EL (cell line): ENCODE measurements around the gene UTRN.

Experiments
- DNase-seq: peaks from one replicate; pipeline ENCODE4 v3.0.0-alpha.2; 2016

The UTRN gene

GRCh38 chr6:144314003-144314485 is 28.9 kb downstream of the UTRN start:
- DNase-seq = no peak

- DNase-seq = no peak
Observed at GRCh38 chr6:144314562-144314961, 29.4 kb downstream of the UTRN start.

GRCh38 chr6:144315226-144315980 is 30.3 kb downstream of the UTRN start:
- no peak for DNase-seq

DNA sequence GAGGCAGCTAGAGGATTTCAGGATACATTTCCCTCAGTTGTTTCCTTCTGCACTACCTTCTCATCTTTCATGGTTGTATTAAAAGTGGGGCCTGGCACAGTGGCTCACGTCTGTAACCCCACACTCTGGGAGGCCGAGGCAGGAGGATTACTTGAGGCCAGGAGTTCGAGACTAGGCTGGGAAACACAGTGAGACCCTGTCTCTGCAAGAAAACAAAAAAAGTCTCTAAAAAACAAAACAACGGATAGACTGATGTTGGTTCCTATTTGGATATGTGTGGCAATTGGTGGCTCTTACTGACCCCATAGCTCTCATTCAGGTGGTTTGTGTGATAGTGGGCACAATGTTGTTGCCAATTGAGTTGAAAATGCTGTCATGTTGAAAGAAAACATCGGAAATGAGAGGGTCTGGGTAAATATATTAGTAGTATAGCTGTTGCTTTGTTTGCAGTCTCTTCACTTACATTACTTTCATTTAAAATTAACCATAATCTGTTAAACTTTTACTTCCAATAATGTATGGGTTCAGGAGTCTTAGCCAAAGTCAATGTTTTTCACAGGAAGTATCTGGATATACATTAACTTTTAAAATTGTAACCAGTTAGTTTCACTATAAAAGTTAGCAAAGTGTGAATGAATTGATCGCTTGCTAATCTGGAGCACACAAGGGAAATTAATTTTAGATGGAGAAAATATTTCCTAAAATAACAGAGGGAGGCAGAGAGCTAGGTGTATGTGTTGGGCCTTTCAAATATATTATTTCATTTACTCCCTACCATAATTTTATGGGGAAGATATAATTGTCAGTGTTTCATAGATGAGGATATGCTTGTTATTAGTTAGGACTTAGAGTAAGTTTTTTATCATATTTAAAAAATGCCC is 31.1 kb downstream of the UTRN start:
- no peak for DNase-seq

- no peak for DNase-seq
Observed at GRCh38 chr6:144316862-144317195, 31.7 kb downstream of the UTRN start.

DNA sequence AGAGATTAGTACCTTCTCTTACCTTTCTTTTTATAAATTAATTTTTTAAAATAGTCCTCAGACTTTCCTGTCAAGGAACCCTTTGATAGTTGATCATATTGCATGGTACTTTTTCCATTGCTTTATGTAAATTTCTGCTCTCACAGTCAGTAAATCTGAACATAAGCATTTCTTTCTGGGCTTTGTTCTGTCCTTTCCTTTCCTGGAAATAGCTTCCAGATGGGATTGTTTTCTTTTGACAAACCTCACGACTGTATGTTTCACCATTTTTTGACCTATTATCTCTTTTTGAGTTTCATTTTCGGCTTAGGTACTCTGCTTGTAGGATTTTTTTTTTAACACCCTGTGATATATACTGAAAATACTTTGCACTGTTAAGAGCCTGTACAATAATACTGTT is 32.6 kb downstream of the UTRN start:
- DNase-seq = peak; percentile 38

- DNase-seq = no peak
Observed at GRCh38 chr6:144319211-144319610, 34.1 kb downstream of the UTRN start.

DNA sequence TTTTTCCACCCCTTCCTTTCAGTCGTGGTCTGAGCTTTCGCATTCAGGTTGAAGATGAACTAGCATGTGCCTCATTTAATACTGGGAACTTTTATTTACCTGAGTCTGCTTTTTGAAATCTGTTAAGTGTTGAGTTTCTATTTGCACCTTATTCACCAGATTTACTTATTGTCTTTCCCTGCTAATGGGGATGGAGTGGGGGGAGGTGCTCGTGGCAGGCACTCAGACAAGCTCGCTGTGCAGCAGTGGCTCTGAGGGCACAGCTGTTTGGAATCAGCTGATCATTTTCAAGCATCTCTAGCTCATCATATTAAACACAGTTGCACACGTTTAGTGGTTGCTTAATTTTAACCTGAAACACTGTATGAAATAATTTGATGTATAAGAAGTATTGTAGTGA is 35.6 kb downstream of the UTRN start:
- DNase-seq = no peak

- DNase-seq = peak; percentile 77
Observed at GRCh38 chr6:144321839-144322591, 36.9 kb downstream of the UTRN start.

DNA sequence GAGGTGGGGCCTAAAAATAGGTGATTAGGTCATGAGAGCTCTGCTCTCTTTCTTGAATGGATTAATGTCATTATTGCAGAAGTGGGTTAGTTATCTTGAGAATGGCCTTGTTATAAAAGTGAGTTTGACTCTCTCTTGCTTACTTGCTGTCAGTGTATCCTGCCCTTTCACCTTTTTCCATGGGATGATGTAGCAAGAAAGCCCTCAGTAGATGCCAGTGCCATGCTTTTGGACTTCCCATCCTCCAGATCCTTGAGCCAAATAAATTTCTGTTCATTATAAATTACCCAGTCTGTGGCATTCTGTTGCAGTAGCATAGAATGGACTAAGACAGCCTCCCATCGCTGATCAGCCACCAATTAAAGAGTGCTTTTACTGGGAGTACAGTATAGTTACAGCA is 40.1 kb downstream of the UTRN start:
- DNase-seq = no peak

- no peak for DNase-seq
Observed at GRCh38 chr6:144326393-144326792, 41.3 kb downstream of the UTRN start.

- DNase-seq = no peak
Observed at GRCh38 chr6:144327081-144327480, 41.9 kb downstream of the UTRN start.

DNA sequence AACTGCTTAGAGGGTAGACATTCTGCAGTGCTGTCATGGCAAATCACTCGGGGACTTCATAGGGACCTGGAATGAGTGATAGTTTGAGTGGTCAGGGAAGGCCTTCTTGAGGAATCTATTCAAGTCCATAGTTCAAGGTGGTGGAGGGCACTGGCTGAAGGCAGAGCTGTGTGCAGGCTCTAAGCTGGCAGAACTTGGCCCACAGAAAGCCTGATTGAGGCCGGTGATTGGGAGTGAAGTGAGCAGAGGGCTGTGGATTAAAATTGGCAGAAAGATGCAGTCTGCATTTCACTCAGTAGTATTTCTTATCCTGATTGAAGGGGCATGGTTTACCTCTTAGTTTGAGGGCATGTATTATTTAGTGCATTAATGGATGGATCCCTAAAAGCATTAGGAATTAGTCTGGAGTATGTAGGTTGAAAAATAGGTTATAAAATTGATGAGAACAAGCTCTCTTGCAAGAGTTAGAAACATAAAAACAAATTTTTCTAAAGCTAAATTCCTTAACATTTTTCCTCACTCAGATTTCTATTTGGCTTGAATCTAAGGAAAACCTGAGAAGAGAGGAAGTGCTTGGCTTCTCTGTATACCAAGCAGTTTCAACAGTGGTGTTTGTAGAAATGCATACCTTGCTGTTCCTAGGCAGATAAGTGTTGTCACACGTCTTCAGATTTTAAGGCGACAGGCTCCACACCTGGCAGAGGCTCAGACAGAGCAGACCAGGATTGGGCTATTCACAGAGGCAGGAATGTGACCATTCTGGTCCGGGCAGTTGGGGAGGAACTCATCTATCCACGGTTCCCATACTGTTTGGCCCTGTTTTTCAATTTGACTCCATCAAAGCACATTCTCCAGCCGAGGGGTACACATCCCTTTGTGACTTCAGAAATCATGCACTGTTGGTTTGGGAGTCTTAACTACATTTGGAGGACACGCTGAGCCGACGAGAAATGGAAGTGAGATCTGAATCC is 45.2 kb downstream of the UTRN start:
- no peak for DNase-seq

- peak; percentile 85 for DNase-seq
Observed at GRCh38 chr6:144331491-144331969, 46.4 kb downstream of the UTRN start.

- DNase-seq = no peak
Observed at GRCh38 chr6:144332177-144332576, 47.0 kb downstream of the UTRN start.

GRCh38 chr6:144334150-144334708 is 49.1 kb downstream of the UTRN start:
- no peak for DNase-seq
